Measurements from ENCODE around the gene PHF13. TPM values are rescaled to one million over a fixed set of nuclear protein-coding genes. Genes with fewer than 3 reads are reported as not detected.
A peak's percentile ranks its signal among the peaks of the same experiment; 100 is the strongest.

Gene PHF13
- total and polyA plus RNA-seq, 9 of the 15 experiments (the other 6 are each of a cell fraction or from before 2014, with no cell fraction given), result 1.8 to 36.1 (median 11.7) TPM

GRCh38 chr1:6579374-6580118 lies 34.0 kb upstream of the PHF13 start, which contains the start of gene ZBTB48 (continued):
- TF ChIP-seq ZNF512 (tag; IDR thresholded peaks at IDR 0.05) (no peak), TEAD4 (IDR thresholded peaks at IDR 0.05; ENCODE audit: low read length) (no peak), TEAD4 (CRISPR knock-in tag; IDR thresholded peaks at IDR 0.05; ENCODE audit: borderline replicate concordance) (0 out of 2 replicates have a peak, but pooled peaks have one; percentile 2), BRD9 (IDR thresholded peaks at IDR 0.05; ENCODE audit: low read depth, partially characterized antibody) (no peak), ATF3 (IDR thresholded peaks at IDR 0.05) (no peak), ATF3 (CRISPR knock-in tag; conservative IDR thresholded peaks at IDR 0.05) (peak; percentile 72), POLR2H (tag; IDR thresholded peaks at IDR 0.05; ENCODE audit: low read depth) (no peak), SP2 (IDR thresholded peaks at IDR 0.05; ENCODE audit: extremely low read depth, low read depth, low read length, poor library complexity, severe bottlenecking) (peak; percentile 48), POLR2B (IDR thresholded peaks at IDR 0.05; ENCODE audit: low read depth, partially characterized antibody) (peak; percentile 89), SPI1 (IDR thresholded peaks at IDR 0.05; ENCODE audit: borderline replicate concordance, low read depth, low read length) (no peak), ZC3H4 (CRISPR knock-in tag; IDR thresholded peaks at IDR 0.05; ENCODE audit: borderline replicate concordance) (no peak), DACH1 (IDR thresholded peaks at IDR 0.05; ENCODE audit: partially characterized antibody) (no peak), ZNF57 (CRISPR knock-in tag; IDR thresholded peaks at IDR 0.05) (no peak), ETS2 (tag; IDR thresholded peaks at IDR 0.05; ENCODE audit: borderline replicate concordance, poor library complexity, severe bottlenecking) (no peak), MYNN (IDR thresholded peaks at IDR 0.05) (no peak; the same call in 1 of the 2 replicates), MYNN (CRISPR knock-in tag; IDR thresholded peaks at IDR 0.05) (no peak), RBBP5 (IDR thresholded peaks at IDR 0.05; ENCODE audit: borderline replicate concordance, insufficient read depth, low read length, poor library complexity, severe bottlenecking) (peak; percentile 62), SMAD3 (CRISPR knock-in tag; conservative IDR thresholded peaks at IDR 0.05) (no peak), ZNF583 (CRISPR knock-in tag; IDR thresholded peaks at IDR 0.05) (no peak), KDM2B (CRISPR knock-in tag; IDR thresholded peaks at IDR 0.05) (0 out of 2 replicates have a peak, but pooled peaks have one; percentile 34)

Data from K562 (cell line).